ENCODE measurements around the gene BFSP2. TPM values are rescaled to one million over a fixed set of nuclear protein-coding genes. Genes with fewer than 3 reads are reported as not detected.

BFSP2 gene
- total and polyA plus RNA-seq, 12 donors, result not detected

DNA sequence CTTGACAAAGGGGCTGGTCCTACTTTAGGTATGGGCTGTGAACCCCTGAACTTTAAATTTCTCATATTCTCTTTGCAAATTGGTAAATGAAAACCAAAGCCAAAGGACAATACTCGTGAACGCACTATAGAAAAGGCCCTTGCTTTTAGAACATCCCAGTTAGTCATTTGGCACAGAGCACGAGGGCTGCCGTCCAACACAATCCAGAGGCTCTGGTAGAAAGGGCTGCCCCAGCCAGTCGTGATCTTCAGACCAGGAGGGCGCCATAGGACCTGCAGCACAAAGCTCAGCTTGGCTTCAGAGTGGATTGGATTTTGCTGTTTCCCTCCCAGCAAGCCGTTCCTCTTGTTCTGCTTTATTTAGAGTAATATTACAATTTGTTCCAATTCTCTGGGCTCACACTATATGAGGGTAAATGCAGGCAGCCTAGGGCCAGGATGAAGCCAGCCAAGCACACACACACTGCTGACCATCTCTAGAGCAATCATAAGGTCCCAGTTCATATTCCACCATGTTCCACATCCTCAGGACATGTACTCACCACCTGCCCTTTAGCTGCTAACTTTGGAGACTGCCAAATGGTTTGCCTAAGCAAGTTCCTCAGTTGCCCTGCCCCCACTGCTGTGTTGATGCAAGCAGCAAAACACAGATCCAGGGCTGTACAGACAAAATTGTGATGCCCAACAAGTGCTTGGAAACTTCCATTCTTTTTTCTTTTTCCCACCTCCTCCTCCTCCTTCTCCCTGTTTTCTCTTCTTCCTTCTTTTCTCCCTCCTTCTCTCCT lies 6.0 kb upstream of the BFSP2 start:
- H3K4me3 ChIP-seq, result no peak overlapping the region
- H3K27me3 ChIP-seq, result no peaks in the 10 kb centered on the region
- H3K9me3 ChIP-seq (replicated peaks in 1 of 3), result no peaks in the 10 kb centered on the region
- TF ChIP-seq POLR2A (IDR thresholded peaks at IDR 0.05), result no peak
- TF ChIP-seq, protein P1, sequence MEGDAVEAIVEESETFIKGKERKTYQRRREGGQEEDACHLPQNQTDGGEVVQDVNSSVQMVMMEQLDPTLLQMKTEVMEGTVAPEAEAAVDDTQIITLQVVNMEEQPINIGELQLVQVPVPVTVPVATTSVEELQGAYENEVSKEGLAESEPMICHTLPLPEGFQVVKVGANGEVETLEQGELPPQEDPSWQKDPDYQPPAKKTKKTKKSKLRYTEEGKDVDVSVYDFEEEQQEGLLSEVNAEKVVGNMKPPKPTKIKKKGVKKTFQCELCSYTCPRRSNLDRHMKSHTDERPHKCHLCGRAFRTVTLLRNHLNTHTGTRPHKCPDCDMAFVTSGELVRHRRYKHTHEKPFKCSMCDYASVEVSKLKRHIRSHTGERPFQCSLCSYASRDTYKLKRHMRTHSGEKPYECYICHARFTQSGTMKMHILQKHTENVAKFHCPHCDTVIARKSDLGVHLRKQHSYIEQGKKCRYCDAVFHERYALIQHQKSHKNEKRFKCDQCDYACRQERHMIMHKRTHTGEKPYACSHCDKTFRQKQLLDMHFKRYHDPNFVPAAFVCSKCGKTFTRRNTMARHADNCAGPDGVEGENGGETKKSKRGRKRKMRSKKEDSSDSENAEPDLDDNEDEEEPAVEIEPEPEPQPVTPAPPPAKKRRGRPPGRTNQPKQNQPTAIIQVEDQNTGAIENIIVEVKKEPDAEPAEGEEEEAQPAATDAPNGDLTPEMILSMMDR (IDR thresholded peaks at IDR 0.05), result no peak
- H3K36me3 ChIP-seq (replicated peaks in 1 of 2), result peaks cover 0 to 3% of the 10 kb centered on the region in 2 donors
- peaks cover 0 to 7% of the 10 kb centered on the region in 2 donors for H3K4me1 ChIP-seq (replicated peaks in 1 of 2)
- intact Hi-C loops (cut with DNase I), result no loop called here
- WGBS, 4 donors, result 57 to 78% (median 65%) methylated on average over 7 of the region's 7 CpGs
- H3K27ac ChIP-seq, result no peak overlapping the region
- DNase-seq, result no peak

DNA sequence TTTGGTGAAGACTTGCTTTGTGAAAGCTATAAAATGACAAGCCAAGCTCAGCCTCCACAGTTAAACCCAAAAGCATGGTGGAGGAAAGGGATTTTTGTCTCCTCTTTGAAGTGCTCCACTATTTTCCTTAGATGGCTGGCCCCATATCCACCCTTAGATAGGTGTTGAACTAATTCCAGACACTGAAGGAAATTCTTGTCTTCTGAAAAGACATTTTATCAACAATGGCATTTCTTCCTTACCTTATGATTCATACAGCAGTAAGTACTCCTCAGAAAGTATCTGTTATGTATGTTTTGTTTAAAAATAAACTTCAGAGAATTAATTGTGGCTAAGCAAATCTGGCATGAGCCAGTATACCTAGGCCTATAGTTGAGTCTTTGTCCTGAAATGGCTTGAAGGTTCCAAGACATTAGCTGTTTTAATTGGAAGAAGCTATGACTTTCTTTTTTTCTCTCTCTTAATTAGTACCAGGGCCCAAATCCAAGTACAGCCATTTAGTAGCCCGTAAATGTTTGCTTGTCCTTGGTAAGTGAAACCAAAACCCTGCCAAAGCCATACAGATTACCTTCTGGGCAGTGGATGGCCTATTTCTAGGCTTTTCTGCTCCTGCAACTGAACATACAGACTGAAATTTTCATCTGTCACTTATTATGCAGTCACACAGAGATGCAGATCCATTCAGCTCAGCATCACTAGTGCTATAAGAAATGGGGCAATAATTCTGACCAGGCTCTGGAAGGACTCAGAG lies 5.1 kb upstream of the BFSP2 start:
- TF ChIP-seq, protein P1 (IDR thresholded peaks at IDR 0.05), result no peak
- no peak for TF ChIP-seq POLR2A (IDR thresholded peaks at IDR 0.05)
- Histone ChIP-seq H3K27ac (peak overlapping the region in 2 of 5 donors; percentile 21 to 26), H3K9me3 (replicated peaks in 1 of 3) (no peaks in the 10 kb centered on the region), H3K4me1 (replicated peaks in 1 of 2) (peaks cover 0 to 7% of the 10 kb centered on the region in 2 donors), H3K27me3 (no peaks in the 10 kb centered on the region), H3K36me3 (replicated peaks in 1 of 2) (peaks cover 0 to 3% of the 10 kb centered on the region in 2 donors), H3K4me3 (no peak overlapping the region)
- 45 to 55% (median 48%) methylated on average over 1 of the region's 1 CpG for WGBS, 4 donors
- intact Hi-C loops (cut with DNase I), result no loop called here
- no peak for DNase-seq

DNA sequence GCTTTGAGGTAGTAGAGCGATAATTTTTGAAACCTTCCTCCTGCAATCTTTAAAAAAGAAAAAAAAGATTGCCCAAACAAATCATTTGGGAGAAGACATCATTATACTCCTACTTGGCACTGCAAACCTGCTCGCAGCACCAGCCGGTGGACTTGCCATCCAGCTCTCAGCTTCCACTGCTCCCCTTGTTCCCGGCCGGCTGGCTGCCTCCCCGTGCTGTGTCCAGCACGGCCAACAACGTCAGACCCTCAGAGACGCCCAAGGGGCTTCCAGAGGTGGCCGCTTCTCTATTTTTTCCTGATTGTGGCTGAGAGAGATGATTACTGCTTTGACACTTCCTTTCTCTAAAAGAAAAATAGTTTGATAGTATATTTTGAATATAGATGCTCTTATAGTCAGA lies 3.0 kb upstream of the BFSP2 start:
- TF ChIP-seq POLR2A (IDR thresholded peaks at IDR 0.05), result no peak
- TF ChIP-seq, protein P1 (IDR thresholded peaks at IDR 0.05), result no peak
- intact Hi-C loops (cut with DNase I), result no loop called here
- Histone ChIP-seq H3K9me3 (replicated peaks in 1 of 3) (no peaks in the 10 kb centered on the region), H3K27ac (no peak overlapping the region), H3K4me1 (replicated peaks in 1 of 2) (peaks cover 0 to 7% of the 10 kb centered on the region in 2 donors), H3K27me3 (no peaks in the 10 kb centered on the region), H3K4me3 (no peak overlapping the region), H3K36me3 (replicated peaks in 1 of 2) (peaks cover 0 to 3% of the 10 kb centered on the region in 2 donors)
- no peak for DNase-seq
- WGBS, 4 donors, result 88 to 92% (median 89%) methylated on average over 10 of the region's 10 CpGs

DNA sequence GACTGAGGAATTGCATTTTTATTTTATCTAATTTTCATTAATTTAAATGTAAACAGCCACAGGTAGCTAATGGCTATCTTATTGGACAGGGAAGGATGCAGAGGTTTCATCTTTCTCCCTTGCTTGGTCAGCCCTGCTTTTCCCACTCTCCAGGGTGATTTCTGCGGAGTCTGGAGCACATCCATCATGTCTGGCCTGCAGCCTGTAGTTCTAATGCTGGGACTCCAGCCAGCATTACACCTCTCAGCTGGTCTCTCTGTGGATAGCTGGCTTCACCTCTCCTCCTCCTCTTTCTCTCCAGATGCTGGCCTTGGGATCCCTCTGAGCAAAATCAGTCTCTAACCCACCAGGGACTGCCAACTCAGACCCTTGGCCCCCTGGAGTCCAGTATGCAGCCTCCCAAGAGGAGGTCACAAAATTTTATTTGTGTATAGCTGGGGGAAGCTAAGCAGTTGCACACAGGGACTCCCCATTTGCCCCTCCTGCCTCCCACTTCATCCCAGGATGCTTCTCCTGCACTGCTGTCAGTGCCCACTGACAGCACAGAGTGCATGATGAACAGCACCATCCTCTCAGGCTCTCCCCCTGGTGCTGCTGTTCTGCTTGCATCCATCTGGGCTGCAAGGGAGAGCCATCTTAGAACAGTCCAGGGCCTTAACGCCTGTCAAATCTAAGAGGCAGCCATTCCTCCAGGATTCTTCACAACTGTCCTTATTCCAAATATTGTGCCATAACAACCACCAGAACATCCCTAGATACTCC lies 1.7 kb downstream of the BFSP2 start:
- no peaks in the 10 kb centered on the region for H3K27me3 ChIP-seq
- no peak overlapping the region for H3K27ac ChIP-seq
- no peaks in the 10 kb centered on the region for H3K4me1 ChIP-seq (replicated peaks in 1 of 2)
- peak in 4 of 7 donors; percentile 25 to 73 (median 42) for DNase-seq
- 48 to 71% (median 51%) methylated on average over 2 of the region's 2 CpGs for WGBS, 4 donors
- intact Hi-C loops (cut with DNase I), result no loop called here
- H3K4me3 ChIP-seq, result no peak overlapping the region
- H3K36me3 ChIP-seq (replicated peaks in 1 of 2), result no peaks in the 10 kb centered on the region
- H3K9me3 ChIP-seq (replicated peaks in 1 of 3), result no peaks in the 10 kb centered on the region
- TF ChIP-seq, protein P1 (IDR thresholded peaks at IDR 0.05), result no peak
- TF ChIP-seq POLR2A (IDR thresholded peaks at IDR 0.05), result no peak
